ENCODE results near the gene DHRS3. TPM values are rescaled to one million over a fixed set of nuclear protein-coding genes. Genes with fewer than 3 reads are reported as not detected.

DHRS3 gene
- total and polyA plus RNA-seq, 2 of the 13 experiments (the other 11 are each of a cell fraction or from before 2014, with no cell fraction given) = 48.5 to 90.5 TPM

DNA sequence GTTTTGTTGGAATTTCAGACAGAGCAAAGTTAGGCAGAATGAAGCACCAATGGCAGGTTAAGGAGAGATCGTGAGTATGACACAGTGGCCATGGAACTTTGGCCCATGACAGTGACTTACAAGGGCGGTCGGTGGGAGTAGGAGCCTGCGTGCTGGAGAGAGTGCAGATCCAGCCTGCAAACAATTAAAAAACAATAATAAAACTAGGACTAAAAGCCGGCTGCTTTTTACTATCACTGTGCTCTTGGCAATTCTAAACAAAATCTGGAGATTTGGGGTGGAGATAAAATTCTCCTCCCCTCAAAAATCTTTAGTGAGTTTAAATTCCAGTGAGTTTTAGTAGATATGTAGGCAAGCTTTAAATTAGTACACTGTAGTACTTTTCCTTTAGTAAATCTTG, 96.9 kb downstream of the DHRS3 start:
- TF ChIP-seq POLR2AphosphoS5 (IDR thresholded peaks at IDR 0.05; ENCODE audit: low read depth, low read length) = no peak
- no peak for TF ChIP-seq TBL1XR1 (IDR thresholded peaks at IDR 0.05; ENCODE audit: borderline replicate concordance, low read length, partially characterized antibody)
- no peak for TF ChIP-seq SCMH1 (CRISPR knock-in tag; IDR thresholded peaks at IDR 0.05; ENCODE audit: borderline replicate concordance)
- TF ChIP-seq ZNF615 (CRISPR knock-in tag; IDR thresholded peaks at IDR 0.05; ENCODE audit: borderline replicate concordance) = no peak
- no peak for TF ChIP-seq ZNF350 (CRISPR knock-in tag; IDR thresholded peaks at IDR 0.05; ENCODE audit: borderline replicate concordance, low read depth)
- TF ChIP-seq DMAP1 (CRISPR knock-in tag; IDR thresholded peaks at IDR 0.05) = no peak
- no peak for TF ChIP-seq ZFP1 (CRISPR knock-in tag; IDR thresholded peaks at IDR 0.05)
- no peak for TF ChIP-seq STAG1 (CRISPR knock-in tag; IDR thresholded peaks at IDR 0.05)
- no peak for TF ChIP-seq ZZZ3 (CRISPR knock-in tag; IDR thresholded peaks at IDR 0.05; ENCODE audit: borderline replicate concordance)
- TF ChIP-seq MTF1 (CRISPR knock-in tag; IDR thresholded peaks at IDR 0.05) = no peak
- no peak for TF ChIP-seq ZNF101 (CRISPR knock-in tag; IDR thresholded peaks at IDR 0.05; ENCODE audit: borderline replicate concordance, low read depth)
- no peak for TF ChIP-seq YEATS4 (CRISPR knock-in tag; IDR thresholded peaks at IDR 0.05; ENCODE audit: borderline replicate concordance)
- no peak for TF ChIP-seq MXI1 (IDR thresholded peaks at IDR 0.05; ENCODE audit: borderline replicate concordance, low read depth, low read length)
- no peak for TF ChIP-seq ZNF614 (CRISPR knock-in tag; IDR thresholded peaks at IDR 0.05; ENCODE audit: borderline replicate concordance)
- no peak for TF ChIP-seq IKZF4 (CRISPR knock-in tag; IDR thresholded peaks at IDR 0.05; ENCODE audit: borderline replicate concordance, low read depth, not compliant biosample characterization)
- TF ChIP-seq ZNF432 (CRISPR knock-in tag; IDR thresholded peaks at IDR 0.05; ENCODE audit: borderline replicate concordance) = no peak
- TF ChIP-seq HNRNPH1 (optimal IDR thresholded peaks at IDR 0.05; ENCODE audit: low read depth, low read length) = no peak
- no peak for TF ChIP-seq ZNF501 (CRISPR knock-in tag; IDR thresholded peaks at IDR 0.05)
- Histone ChIP-seq H2AFZ (ENCODE audit: low read length) (no peak overlapping the region), H3K79me2 (ENCODE audit: insufficient read depth, low read length) (no peaks in the 10 kb centered on the region), H4K20me1 (ENCODE audit: insufficient read depth, low read length) (no peaks in the 10 kb centered on the region), H3K9ac (ENCODE audit: insufficient read depth, low read depth, low read length) (no peak overlapping the region), H3K27ac (ENCODE audit: extremely low read length, insufficient read depth, low read length) (no peak overlapping the region), H3K36me3 (replicated peaks in 1 of 2; ENCODE audit: control insufficient read depth in 1 of 2, insufficient read depth in 2 of 2, low read length in 2 of 2) (no peaks in the 10 kb centered on the region), H3K27me3 (ENCODE audit: control insufficient read depth in 1 of 2, insufficient read depth in 2 of 2, low read length in 2 of 2) (no peaks in the 10 kb centered on the region), H3K4me3 (replicated peaks in 1 of 3; ENCODE audit: insufficient read depth in 1 of 3, low read depth in 2 of 3, low read length in 3 of 3) (no peak overlapping the region), H3K4me2 (ENCODE audit: low read depth, low read length) (no peak overlapping the region), H3K9me3 (ENCODE audit: low read length) (no peaks in the 10 kb centered on the region), H3K4me1 (ENCODE audit: insufficient read depth, low read length) (peaks cover 44% of the 10 kb centered on the region)
- intact Hi-C loops (cut with micrococcal nuclease; ENCODE audit: unreplicated experiment) = loop anchor here (10.0 kb wide), 1 partner anchor 206 kb away; no protein-coding TSS in a partner anchor
- CTCF ChIA-PET (ENCODE audit: low intra/inter-chr PET ratio, low total read pairs) = no interaction called here
- BruUV-seq (replicated peaks) = no TSS peak
- ATAC-seq (no peak), DNase-seq (ENCODE audit: low spot score) (no peak), FAIRE-seq (no peak)
- 59% methylated on average over 5 of the region's 5 CpGs for WGBS (ENCODE audit: low lambda C conversion rate)
- POLR2A ChIA-PET = interaction anchor here (9.3 kb wide), 1 partner anchor 96 kb away, joined by 220 read pairs; the partner anchor contains the start of gene DHRS3
- in situ Hi-C loops (cut with HindIII; ENCODE audit: extremely low pct_ligation_motif_present, low pct_unique_long_range_greater_than_20kb) = loop anchor here (10.0 kb wide), 1 partner anchor 116 kb away; no protein-coding TSS in a partner anchor
